Measurements from ENCODE around the gene TAF10. TPM values are rescaled to one million over a fixed set of nuclear protein-coding genes. Genes with fewer than 3 reads are reported as not detected.

Gene TAF10
- total RNA-seq, 2 experiments from 2014 or later: 154 to 164 TPM

DNA sequence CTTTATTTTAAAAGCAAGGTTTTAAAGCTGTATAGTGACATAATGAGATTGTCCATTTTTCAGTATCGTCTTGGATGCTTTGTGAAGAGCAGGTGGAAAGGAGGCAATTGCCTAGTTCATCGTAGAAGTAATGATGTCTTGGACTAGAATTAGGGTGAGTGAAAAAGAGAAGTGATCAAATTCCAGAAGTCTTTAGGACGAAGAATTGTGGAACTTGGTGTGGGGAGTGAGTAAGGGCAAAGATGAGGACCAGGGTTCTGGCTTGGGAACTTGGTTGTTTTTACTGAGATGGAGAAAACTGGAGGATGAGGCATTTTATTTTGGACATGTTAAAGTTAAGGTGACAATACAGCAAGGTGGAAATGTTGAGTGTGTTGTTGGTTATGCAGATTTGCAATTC is 7.2 kb downstream of the TAF10 start:
- DNase-seq (peak in 1 of 14 experiments; percentile 5), ATAC-seq (ENCODE audit: poor library complexity) (no peak)
- Histone ChIP-seq H3K27me3 (ENCODE audit: control insufficient read depth in 1 of 2, insufficient read depth in 2 of 2, low read length in 2 of 2) (no peaks in the 10 kb centered on the region), H3K4me1 (ENCODE audit: insufficient read depth, low read length) (peaks cover 78% of the 10 kb centered on the region), H3K36me3 (ENCODE audit: insufficient read depth, low read length) (peaks cover 41% of the 10 kb centered on the region), H3K9me3 (ENCODE audit: control insufficient read depth in 1 of 2, insufficient read depth in 1 of 2, low read length in 2 of 2) (no peaks in the 10 kb centered on the region), H3K4me3 (ENCODE audit: low read length) (peak overlapping the region; percentile 78), H3K27ac (ENCODE audit: low read depth in 1 of 2, low read length in 2 of 2) (peak overlapping the region in 1 of 2 donors; percentile 87)
- H3K27me3 Mint-ChIP-seq: no peaks in the 10 kb centered on the region
- H3K4me3 Mint-ChIP-seq: no peak overlapping the region
- intact Hi-C loops (cut with DNase I, micrococcal nuclease): loop anchor here (1.0 to 5.0 kb wide), 8 partner anchors 63 to 1383 kb away; partner anchors contain the start of genes ARFIP2 (in 2 of the 2), TIMM10B (in 2 of the 2), CNGA4 (in 1 of the 2) and EIF3F (in 1 of the 2)
- TF ChIP-seq, protein P1, sequence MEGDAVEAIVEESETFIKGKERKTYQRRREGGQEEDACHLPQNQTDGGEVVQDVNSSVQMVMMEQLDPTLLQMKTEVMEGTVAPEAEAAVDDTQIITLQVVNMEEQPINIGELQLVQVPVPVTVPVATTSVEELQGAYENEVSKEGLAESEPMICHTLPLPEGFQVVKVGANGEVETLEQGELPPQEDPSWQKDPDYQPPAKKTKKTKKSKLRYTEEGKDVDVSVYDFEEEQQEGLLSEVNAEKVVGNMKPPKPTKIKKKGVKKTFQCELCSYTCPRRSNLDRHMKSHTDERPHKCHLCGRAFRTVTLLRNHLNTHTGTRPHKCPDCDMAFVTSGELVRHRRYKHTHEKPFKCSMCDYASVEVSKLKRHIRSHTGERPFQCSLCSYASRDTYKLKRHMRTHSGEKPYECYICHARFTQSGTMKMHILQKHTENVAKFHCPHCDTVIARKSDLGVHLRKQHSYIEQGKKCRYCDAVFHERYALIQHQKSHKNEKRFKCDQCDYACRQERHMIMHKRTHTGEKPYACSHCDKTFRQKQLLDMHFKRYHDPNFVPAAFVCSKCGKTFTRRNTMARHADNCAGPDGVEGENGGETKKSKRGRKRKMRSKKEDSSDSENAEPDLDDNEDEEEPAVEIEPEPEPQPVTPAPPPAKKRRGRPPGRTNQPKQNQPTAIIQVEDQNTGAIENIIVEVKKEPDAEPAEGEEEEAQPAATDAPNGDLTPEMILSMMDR (IDR thresholded peaks at IDR 0.05): no peak
- POLR2A ChIA-PET: interaction anchor here (0.6 to 4.0 kb wide), 14 partner anchors 8 to 966 kb away, joined by 3 to 57 read pairs (median 5); partner anchors contain the start of genes ARFIP2, DNHD1, MRPL17 and TAF10
- peaks cover 12% of the 10 kb centered on the region for H3K4me1 Mint-ChIP-seq (ENCODE audit: low read depth)
- H3K27ac Mint-ChIP-seq: no peak overlapping the region
- CTCF ChIA-PET: interaction anchor here (0.6 to 2.7 kb wide), 15 partner anchors 8 to 226 kb away, joined by 3 to 33 read pairs (median 4); partner anchors contain the start of genes MRPL17, TAF10 and TPP1
- peaks cover 48% of the 10 kb centered on the region for H3K36me3 Mint-ChIP-seq (ENCODE audit: low read depth)
- no peaks in the 10 kb centered on the region for H3K9me3 Mint-ChIP-seq

DNA sequence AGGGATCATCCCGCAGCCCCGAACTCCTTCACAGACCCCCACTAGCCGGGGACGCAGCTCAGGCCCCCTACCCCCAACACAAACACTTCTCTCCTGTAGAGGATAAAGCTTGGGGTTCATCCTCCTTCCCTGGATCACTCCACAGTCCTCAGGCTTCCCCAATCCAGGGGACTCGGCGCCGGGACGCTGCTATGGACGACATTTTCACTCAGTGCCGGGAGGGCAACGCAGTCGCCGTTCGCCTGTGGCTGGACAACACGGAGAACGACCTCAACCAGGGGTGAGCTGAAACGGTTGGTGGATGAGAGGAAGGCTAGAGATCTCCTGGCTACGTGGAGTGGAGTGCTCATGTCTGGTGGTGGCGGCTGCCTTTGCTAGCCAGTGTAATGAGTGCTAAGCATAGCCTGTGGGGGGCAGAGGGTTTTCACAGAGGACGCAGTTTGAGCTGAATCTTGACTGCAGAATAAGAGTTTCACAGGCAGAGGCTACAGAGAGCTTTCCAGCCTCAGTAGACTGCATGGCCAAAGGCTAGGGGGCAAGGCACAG is 7.9 kb downstream of the TAF10 start:
- Histone ChIP-seq H3K36me3 (ENCODE audit: insufficient read depth, low read length) (peaks cover 40% of the 10 kb centered on the region), H3K9me3 (ENCODE audit: control insufficient read depth in 1 of 2, insufficient read depth in 1 of 2, low read length in 2 of 2) (no peaks in the 10 kb centered on the region), H3K4me3 (ENCODE audit: low read length) (peak overlapping the region; percentile 78), H3K27ac (ENCODE audit: low read depth in 1 of 2, low read length in 2 of 2) (peak overlapping the region; percentile 81 to 87), H3K4me1 (ENCODE audit: insufficient read depth, low read length) (peaks cover 75% of the 10 kb centered on the region), H3K27me3 (ENCODE audit: control insufficient read depth in 1 of 2, insufficient read depth in 2 of 2, low read length in 2 of 2) (no peaks in the 10 kb centered on the region)
- peak; percentile 73 for ATAC-seq (ENCODE audit: poor library complexity)
- H3K27me3 Mint-ChIP-seq: no peaks in the 10 kb centered on the region
- intact Hi-C loops (cut with DNase I, micrococcal nuclease): loop anchor here (1.0 to 5.0 kb wide), 8 partner anchors 63 to 1383 kb away; partner anchors contain the start of genes ARFIP2 (in 2 of the 2), TIMM10B (in 2 of the 2), CNGA4 (in 1 of the 2) and EIF3F (in 1 of the 2)
- peaks cover 17% of the 10 kb centered on the region for H3K4me1 Mint-ChIP-seq (ENCODE audit: low read depth)
- DNase-seq: peak; percentile 39 to 80 (median 58)
- H3K9me3 Mint-ChIP-seq: no peaks in the 10 kb centered on the region
- ChIA-PET POLR2A (interaction anchor here (0.6 to 4.0 kb wide), 17 partner anchors 8 to 967 kb away, joined by 3 to 57 read pairs (median 4); partner anchors contain the start of genes APBB1, ARFIP2, DNHD1 and MRPL17), CTCF (interaction anchor here (0.6 to 2.7 kb wide), 14 partner anchors 8 to 225 kb away, joined by 3 to 33 read pairs (median 4); partner anchors contain the start of genes MRPL17, TAF10 and TPP1)
- H3K36me3 Mint-ChIP-seq (ENCODE audit: low read depth): peaks cover 48% of the 10 kb centered on the region
- no peak overlapping the region for H3K27ac Mint-ChIP-seq
- TF ChIP-seq, protein P1 (IDR thresholded peaks at IDR 0.05): no peak
- no peak overlapping the region for H3K4me3 Mint-ChIP-seq

DNA sequence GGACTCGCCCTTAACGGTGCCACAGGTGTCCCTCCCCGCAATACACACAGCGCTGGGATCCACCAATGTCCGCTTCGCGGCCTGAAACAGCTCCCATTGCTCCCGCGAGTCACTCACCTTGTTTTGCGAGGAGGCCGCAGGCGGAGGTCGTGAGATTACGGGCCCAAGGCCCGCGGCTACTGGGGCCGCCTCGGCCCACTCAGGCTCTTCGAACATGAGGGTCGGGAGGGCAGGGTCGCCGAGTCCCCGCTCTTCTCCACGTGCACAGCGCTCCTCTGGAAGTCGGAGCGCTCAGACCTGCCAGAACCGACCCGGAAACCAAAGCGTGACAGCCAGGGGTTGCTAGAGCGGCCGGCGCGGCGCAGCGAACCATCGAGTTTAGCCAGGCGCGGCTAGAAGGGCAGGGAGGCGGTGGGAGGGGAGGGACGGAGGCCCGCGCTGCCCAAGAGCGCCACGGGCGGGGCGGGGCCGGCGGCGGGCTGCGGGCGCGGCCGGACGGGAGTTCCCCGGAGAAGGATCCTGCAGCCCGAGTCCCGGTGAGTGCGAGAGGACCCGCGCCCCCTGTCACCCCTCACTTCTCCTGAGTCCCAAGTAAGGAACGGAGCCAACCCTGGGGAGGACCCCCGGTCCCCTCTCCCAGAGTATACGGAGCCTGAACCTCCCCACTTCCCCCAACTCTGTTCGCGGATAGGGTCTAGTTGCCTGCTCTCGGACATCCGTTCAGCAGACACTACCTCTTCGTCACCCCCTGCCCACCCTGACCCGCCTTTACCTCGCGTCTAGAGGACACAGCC is 8.5 kb downstream of the TAF10 start, which contains the start of the genes ILK and RRP8:
ILK (plus strand) TSS at position 488 of the 794 bp plus-strand sequence. CDS start 498 bp downstream, outside the sequence.
RRP8 (minus strand) TSS at position 330 of the 794 bp plus-strand sequence; CDS start at position 216, 114 bp downstream.
- ATAC-seq (ENCODE audit: poor library complexity) (peak; percentile 75), DNase-seq (peak; percentile 73 to 94 (median 83))
- no peaks in the 10 kb centered on the region for H3K9me3 ChIP-seq (ENCODE audit: control insufficient read depth in 1 of 2, insufficient read depth in 1 of 2, low read length in 2 of 2)
- no peak within 1 kb of the TSS for H3K27ac Mint-ChIP-seq
- intact Hi-C loops (cut with DNase I, micrococcal nuclease): loop anchor here (1.0 to 5.0 kb wide), 9 partner anchors 15 to 1384 kb away; partner anchors contain the start of genes ARFIP2 (in 2 of the 2), TIMM10B (in 2 of the 2), CNGA4 (in 1 of the 2) and EIF3F (in 1 of the 2)
- H3K27me3 Mint-ChIP-seq: no peaks in the 10 kb centered on the region
- H3K4me3 ChIP-seq (ENCODE audit: low read length): peak within 1 kb of the TSS; percentile 78
- H3K36me3 ChIP-seq (ENCODE audit: insufficient read depth, low read length): peaks cover 40% of the 10 kb centered on the region
- no peak within 1 kb of the TSS for H3K4me3 Mint-ChIP-seq
- H3K9me3 Mint-ChIP-seq: no peaks in the 10 kb centered on the region
- peaks cover 22% of the 10 kb centered on the region for H3K4me1 Mint-ChIP-seq (ENCODE audit: low read depth)
- H3K27ac ChIP-seq (ENCODE audit: low read depth in 1 of 2, low read length in 2 of 2): peak within 1 kb of the TSS; percentile 81 to 87
- POLR2A ChIA-PET: interaction anchor here (0.8 to 4.0 kb wide), 15 partner anchors 9 to 201 kb away, joined by 3 to 57 read pairs (median 5); partner anchors contain the start of genes APBB1, ARFIP2, MRPL17 and TAF10
- peaks cover 73% of the 10 kb centered on the region for H3K4me1 ChIP-seq (ENCODE audit: insufficient read depth, low read length)
- peaks cover 50% of the 10 kb centered on the region for H3K36me3 Mint-ChIP-seq (ENCODE audit: low read depth)
- no peaks in the 10 kb centered on the region for H3K27me3 ChIP-seq (ENCODE audit: control insufficient read depth in 1 of 2, insufficient read depth in 2 of 2, low read length in 2 of 2)
- CTCF ChIA-PET: interaction anchor here (1.2 to 2.7 kb wide), 7 partner anchors 9 to 125 kb away, joined by 4 to 33 read pairs (median 4); partner anchors contain the start of genes MRPL17, TAF10 and TPP1
- TF ChIP-seq, protein P1 (IDR thresholded peaks at IDR 0.05): no peak

Measured in CD4-positive, alpha-beta T cell (primary cell).